Measurements from ENCODE around the gene ADPRHL1. TPM values are rescaled to one million over a fixed set of nuclear protein-coding genes. Genes with fewer than 3 reads are reported as not detected.

Gene ADPRHL1
- total and polyA plus RNA-seq, 2 experiments from 2014 or later, result 1.0 to 1.1 TPM

DNA sequence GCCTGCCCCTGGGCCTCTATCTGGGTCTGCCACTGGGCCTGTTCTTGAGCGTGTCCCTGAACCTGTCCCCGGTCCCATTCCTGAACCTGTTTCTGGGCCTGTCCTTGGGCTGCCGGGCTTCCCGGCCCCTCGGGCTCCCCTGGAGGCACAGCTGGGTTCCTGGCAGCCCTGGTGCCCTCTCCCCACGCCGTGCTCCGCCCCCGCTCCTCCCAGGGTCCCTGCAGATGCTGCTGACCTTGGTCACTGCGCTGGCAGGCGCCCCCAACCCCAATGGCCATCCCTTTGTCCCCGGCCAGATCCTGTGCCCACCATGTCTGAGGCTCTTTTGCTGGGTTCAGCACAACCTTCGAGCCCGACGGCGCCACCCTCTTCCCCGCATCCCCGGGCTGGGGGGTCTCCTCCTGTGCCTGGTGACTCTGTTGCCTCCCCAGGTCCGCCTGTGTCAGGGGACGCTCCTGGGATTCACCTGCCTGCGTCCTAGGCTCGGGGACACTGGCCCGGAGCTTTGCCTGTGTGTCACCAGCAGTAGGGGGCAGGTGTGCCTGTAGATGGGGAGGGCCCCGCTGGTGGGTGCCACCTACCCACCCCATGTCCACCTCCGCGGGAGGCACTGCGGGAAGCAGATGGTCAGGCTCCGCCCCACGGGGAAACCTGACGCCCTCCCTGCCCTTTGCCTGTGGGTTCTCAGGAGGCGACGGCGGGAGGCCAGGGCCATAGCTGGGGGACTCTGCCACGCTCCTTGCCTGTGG, 48.4 kb downstream of the ADPRHL1 start:
- Histone ChIP-seq H2AFZ (no peak overlapping the region), H4K20me1 (ENCODE audit: insufficient read depth, poor library complexity, severe bottlenecking) (no peaks in the 10 kb centered on the region), H3K27ac (no peak overlapping the region), H3K4me2 (no peak overlapping the region), H3K4me1 (ENCODE audit: insufficient read depth) (no peaks in the 10 kb centered on the region), H3K36me3 (replicated peaks; ENCODE audit: insufficient read depth, low read depth) (no peaks in the 10 kb centered on the region), H3K27me3 (no peaks in the 10 kb centered on the region), H3K4me3 (no peak overlapping the region), H3K9me2 (replicated peaks; ENCODE audit: insufficient read depth) (no peaks in the 10 kb centered on the region), H3K9me3 (ENCODE audit: low read depth) (no peaks in the 10 kb centered on the region), H3K79me2 (no peaks in the 10 kb centered on the region)
- TF ChIP-seq, protein P1, sequence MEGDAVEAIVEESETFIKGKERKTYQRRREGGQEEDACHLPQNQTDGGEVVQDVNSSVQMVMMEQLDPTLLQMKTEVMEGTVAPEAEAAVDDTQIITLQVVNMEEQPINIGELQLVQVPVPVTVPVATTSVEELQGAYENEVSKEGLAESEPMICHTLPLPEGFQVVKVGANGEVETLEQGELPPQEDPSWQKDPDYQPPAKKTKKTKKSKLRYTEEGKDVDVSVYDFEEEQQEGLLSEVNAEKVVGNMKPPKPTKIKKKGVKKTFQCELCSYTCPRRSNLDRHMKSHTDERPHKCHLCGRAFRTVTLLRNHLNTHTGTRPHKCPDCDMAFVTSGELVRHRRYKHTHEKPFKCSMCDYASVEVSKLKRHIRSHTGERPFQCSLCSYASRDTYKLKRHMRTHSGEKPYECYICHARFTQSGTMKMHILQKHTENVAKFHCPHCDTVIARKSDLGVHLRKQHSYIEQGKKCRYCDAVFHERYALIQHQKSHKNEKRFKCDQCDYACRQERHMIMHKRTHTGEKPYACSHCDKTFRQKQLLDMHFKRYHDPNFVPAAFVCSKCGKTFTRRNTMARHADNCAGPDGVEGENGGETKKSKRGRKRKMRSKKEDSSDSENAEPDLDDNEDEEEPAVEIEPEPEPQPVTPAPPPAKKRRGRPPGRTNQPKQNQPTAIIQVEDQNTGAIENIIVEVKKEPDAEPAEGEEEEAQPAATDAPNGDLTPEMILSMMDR (IDR thresholded peaks at IDR 0.05; ENCODE audit: poor library complexity), result no peak
- no peak for TF ChIP-seq EZH2 (IDR thresholded peaks at IDR 0.05; ENCODE audit: borderline replicate concordance)
- TF ChIP-seq EZH2phosphoT487 (IDR thresholded peaks at IDR 0.05; ENCODE audit: low read depth, severe bottlenecking, unreplicated experiment), result no peak
- 87% methylated on average over 32 of the region's 34 CpGs for WGBS (ENCODE audit: low lambda C conversion rate, missing lambda C conversion rate)
- DNase-seq (ENCODE audit: low spot score), result no peak

DNA sequence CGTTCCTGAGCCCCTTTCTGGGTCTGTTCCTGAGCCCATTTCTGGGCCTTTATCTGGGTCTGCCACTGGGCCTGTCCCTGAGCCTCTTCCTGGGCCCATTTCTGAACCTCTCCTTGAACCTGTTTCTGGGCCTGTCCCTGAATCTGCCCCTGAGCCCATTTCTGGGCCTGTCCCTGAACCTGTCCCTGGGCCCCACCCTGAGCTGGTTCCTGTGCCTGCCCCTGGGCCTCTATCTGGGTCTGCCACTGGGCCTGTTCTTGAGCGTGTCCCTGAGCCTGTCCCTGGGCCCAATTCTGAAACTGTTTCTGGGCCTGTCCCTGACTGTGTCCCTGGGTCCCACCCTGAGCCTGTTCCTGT, 48.9 kb downstream of the ADPRHL1 start:
- no peak overlapping the region for H3K4me3 ChIP-seq
- H3K36me3 ChIP-seq (replicated peaks; ENCODE audit: insufficient read depth, low read depth), result no peaks in the 10 kb centered on the region
- no peak overlapping the region for H3K27ac ChIP-seq
- H3K4me1 ChIP-seq (ENCODE audit: insufficient read depth), result no peaks in the 10 kb centered on the region
- no peaks in the 10 kb centered on the region for H3K27me3 ChIP-seq
- no peak overlapping the region for H2AFZ ChIP-seq
- TF ChIP-seq EZH2 (IDR thresholded peaks at IDR 0.05; ENCODE audit: borderline replicate concordance), result no peak
- TF ChIP-seq, protein P1 (IDR thresholded peaks at IDR 0.05; ENCODE audit: poor library complexity), result no peak
- no peak for TF ChIP-seq EZH2phosphoT487 (IDR thresholded peaks at IDR 0.05; ENCODE audit: low read depth, severe bottlenecking, unreplicated experiment)
- no peaks in the 10 kb centered on the region for H3K9me3 ChIP-seq (ENCODE audit: low read depth)
- WGBS (ENCODE audit: low lambda C conversion rate, missing lambda C conversion rate), result 100% methylated on average over 2 of the region's 2 CpGs
- no peaks in the 10 kb centered on the region for H3K9me2 ChIP-seq (replicated peaks; ENCODE audit: insufficient read depth)
- no peaks in the 10 kb centered on the region for H3K79me2 ChIP-seq
- no peaks in the 10 kb centered on the region for H4K20me1 ChIP-seq (ENCODE audit: insufficient read depth, poor library complexity, severe bottlenecking)
- no peak for DNase-seq (ENCODE audit: low spot score)
- H3K4me2 ChIP-seq, result no peak overlapping the region

DNA sequence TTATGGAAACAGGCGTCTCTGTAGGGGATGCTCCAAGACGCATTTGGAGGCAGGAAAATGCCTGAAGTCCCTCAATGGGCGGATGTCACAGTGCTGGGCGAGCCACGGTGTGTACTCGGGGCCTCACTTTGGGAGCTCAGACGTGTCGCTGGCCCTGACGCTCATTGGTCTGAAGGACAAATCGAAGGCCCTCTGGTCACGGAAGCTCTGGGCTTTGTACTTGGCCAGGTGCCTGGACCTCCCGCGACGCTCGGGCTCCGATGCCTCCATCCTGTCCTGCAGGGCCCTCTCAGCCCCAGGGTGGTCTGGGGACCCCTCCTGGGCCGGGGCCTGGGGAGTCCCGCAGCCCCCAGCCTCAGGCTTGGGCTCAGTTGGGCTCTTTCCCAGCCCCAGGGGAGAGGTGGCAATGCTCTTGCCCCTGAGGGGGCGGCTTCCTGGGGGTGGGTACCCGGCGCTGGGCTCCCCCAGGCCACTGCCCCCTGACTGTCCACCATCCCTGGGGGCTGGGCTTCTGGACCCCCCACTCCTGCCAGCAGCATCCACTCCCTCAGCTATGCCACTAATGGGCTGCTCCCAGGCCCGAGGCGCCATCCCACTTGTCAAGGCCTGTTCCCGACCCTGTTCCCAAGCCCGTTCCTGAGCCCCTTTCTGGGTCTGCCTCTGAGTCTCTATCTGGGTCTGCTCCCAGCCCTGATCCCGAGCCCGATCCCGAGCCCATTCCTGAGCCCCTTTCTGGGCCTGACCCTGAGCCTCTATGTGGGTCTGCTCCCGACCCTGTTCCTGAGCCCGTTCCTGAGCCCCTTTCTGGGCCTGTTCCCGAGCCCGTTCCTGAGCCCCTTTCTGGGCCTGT, 49.8 kb downstream of the ADPRHL1 start:
- no peak for DNase-seq (ENCODE audit: low spot score)
- TF ChIP-seq, protein P1 (IDR thresholded peaks at IDR 0.05; ENCODE audit: poor library complexity), result no peak
- TF ChIP-seq EZH2phosphoT487 (IDR thresholded peaks at IDR 0.05; ENCODE audit: low read depth, severe bottlenecking, unreplicated experiment), result no peak
- no peak for TF ChIP-seq EZH2 (IDR thresholded peaks at IDR 0.05; ENCODE audit: borderline replicate concordance)
- no peak overlapping the region for H3K4me2 ChIP-seq
- no peaks in the 10 kb centered on the region for H3K9me3 ChIP-seq (ENCODE audit: low read depth)
- no peaks in the 10 kb centered on the region for H4K20me1 ChIP-seq (ENCODE audit: insufficient read depth, poor library complexity, severe bottlenecking)
- 93% methylated on average over 31 of the region's 32 CpGs for WGBS (ENCODE audit: low lambda C conversion rate, missing lambda C conversion rate)
- H3K4me1 ChIP-seq (ENCODE audit: insufficient read depth), result no peaks in the 10 kb centered on the region
- H3K9me2 ChIP-seq (replicated peaks; ENCODE audit: insufficient read depth), result no peaks in the 10 kb centered on the region
- no peak overlapping the region for H3K4me3 ChIP-seq
- no peak overlapping the region for H2AFZ ChIP-seq
- no peaks in the 10 kb centered on the region for H3K27me3 ChIP-seq
- no peaks in the 10 kb centered on the region for H3K79me2 ChIP-seq
- no peak overlapping the region for H3K27ac ChIP-seq
- H3K36me3 ChIP-seq (replicated peaks; ENCODE audit: insufficient read depth, low read depth), result no peaks in the 10 kb centered on the region
